HG03139 (cell line): ENCODE data around the gene EFS.

Experiments used
- ATAC-seq: cut with Tn5 transposase; IDR thresholded peaks from one replicate; pipeline ENCODE4 v1.9.1; 2021; ENCODE audit not compliant: unreplicated experiment

The EFS gene

GRCh38 chr14:23306412-23307145, 58.4 kb downstream of the EFS start, which contains the start of gene BCL2L2:
Gene BCL2L2 (plus strand): TSS chr14:23306833. CDS start chr14:23307768, 935 bp downstream.
- ATAC-seq, result no peak
